Coronary artery (tissue), 2 donors: ENCODE results near the gene KIAA1755.

Experiments used
- DNase-seq: peaks from one replicate; pipeline ENCODE4 v3.0.0-alpha.2; 2017; ENCODE audit warnings: low spot score
- H3K27ac ChIP-seq, 2 donors: fragments of 200-600 bp; sonication (generic); one replicate each; pipeline ENCODE4 v1.5.1; 2016 to 2019
- H3K4me3 ChIP-seq: fragments of 200-600 bp; sonication (generic); 2 replicates; pipeline ENCODE4 v1.5.1; 2016; ENCODE audit warnings: mild to moderate bottlenecking, moderate library complexity
- CTCF ChIP-seq: fragments of 200-600 bp; sonication (generic); IDR thresholded peaks from one replicate; pipeline ENCODE4 v1.5.1; 2019; ENCODE audit warnings: antibody characterized with exemption

KIAA1755 gene

GRCh38 chr20:38304845-38305447, 44.4 kb upstream of the KIAA1755 start:
- Histone ChIP-seq H3K4me3 (no peak overlapping the region), H3K27ac (no peak overlapping the region)
- TF ChIP-seq CTCF = no peak
- DNase-seq = no peak

- DNase-seq = no peak
Observed at GRCh38 chr20:38303908-38304379, 43.4 kb upstream of the KIAA1755 start, which contains the start of gene BPI. TSS of gene BPI (plus strand) at chr20:38304156. CDS start at chr20:38304224, 68 bp downstream.

GRCh38 chr20:38302786-38303185, 42.3 kb upstream of the KIAA1755 start:
- TF ChIP-seq CTCF = no peak
- DNase-seq = no peak
- Histone ChIP-seq H3K4me3 (no peak overlapping the region), H3K27ac (no peak overlapping the region)

More at GRCh38 chr20:38303908-38304379, 43.4 kb upstream of the KIAA1755 start, which contains the start of gene BPI:
- Histone ChIP-seq H3K27ac (no peak within 1 kb of the TSS), H3K4me3 (no peak within 1 kb of the TSS)
- TF ChIP-seq CTCF = no peak

GRCh38 chr20:38301309-38301708, 40.8 kb upstream of the KIAA1755 start:
- no peak for DNase-seq
- Histone ChIP-seq H3K4me3 (no peak overlapping the region), H3K27ac (no peak overlapping the region)
- TF ChIP-seq CTCF = no peak

GRCh38 chr20:38300438-38300837, 39.9 kb upstream of the KIAA1755 start:
- no peak overlapping the region for H3K4me3 ChIP-seq
- H3K27ac ChIP-seq = peak overlapping the region in 1 of 2 donors; percentile 26
- DNase-seq = no peak
- TF ChIP-seq CTCF = no peak

GRCh38 chr20:38299963-38300362, 39.4 kb upstream of the KIAA1755 start:
- Histone ChIP-seq H3K4me3 (no peak overlapping the region), H3K27ac (peak overlapping the region; percentile 26 to 79)
- no peak for TF ChIP-seq CTCF
- no peak for DNase-seq

GRCh38 chr20:38298768-38299288, 38.3 kb upstream of the KIAA1755 start:
- Histone ChIP-seq H3K4me3 (peak overlapping the region; percentile 18), H3K27ac (peak overlapping the region; percentile 79 to 85)
- TF ChIP-seq CTCF = no peak
- DNase-seq = peak; percentile 92
